Naive thymus-derived CD8-positive, alpha-beta T cell (primary cell): ENCODE data around the gene FNDC4. TPM values are rescaled to one million over a fixed set of nuclear protein-coding genes. Genes with fewer than 3 reads are reported as not detected.
A peak's percentile ranks its signal among the peaks of the same experiment; 100 is the strongest.
"Not testable (repeated sequence)": the region's sequence is repeated elsewhere in the genome, so short reads cannot be mapped to it uniquely, and the experiment has no call there.

Source experiments
- ATAC-seq, 2 donors: fragments of 150-1000 bp; cut with Tn5 transposase in 1 of 2; sonication (Bioruptor Pico), chemical (Tn5 transposase) in 1 of 2; 1 replicate in 1 of 2; 2 replicates in 1 of 2; pipeline ENCODE4 v1.10.0; 2021; ENCODE audit warnings: mild to moderate bottlenecking in 2 of 2, moderate library complexity in 2 of 2
- POLR2A ChIA-PET: fragments of 350-600 bp; sonication (Branson Sonifier 250); formaldehyde crosslinking; loops from one replicate; lab custom pipeline; 2021; ENCODE audit warnings: antibody characterized with exemption; lab: Charles Lee
- DNase-seq, 10 donors: peaks; one replicate each; pipeline versions ENCODE4 v3.0.0 to v3.0.0-alpha.2; 2020 to 2022
- H3K27ac Mint-ChIP-seq, 10 donors: one replicate each; pipeline ENCODE4 v1.8.0; 2020 to 2022; ENCODE audit warnings: mild to moderate bottlenecking in 10 of 10, mixed read lengths in 10 of 10, moderate library complexity in 4 of 10, inconsistent platforms in 1 of 10
- H3K27me3 Mint-ChIP-seq, 5 donors: one replicate each; pipeline ENCODE4 v1.8.0; 2021 to 2022; ENCODE audit warnings: mixed read lengths in 5 of 5
- H3K36me3 Mint-ChIP-seq, 3 donors: one replicate each; pipeline ENCODE4 v1.8.0; 2020 to 2022; ENCODE audit warnings: mixed read lengths in 3 of 3, mild to moderate bottlenecking in 2 of 3, inconsistent platforms in 1 of 3
- H3K4me1 Mint-ChIP-seq, 4 donors: one replicate each; pipeline ENCODE4 v1.8.0; 2021 to 2022; ENCODE audit warnings: mixed read lengths in 4 of 4
- H3K4me3 Mint-ChIP-seq, 10 donors: one replicate each; pipeline ENCODE4 v1.8.0; 2020 to 2022; ENCODE audit warnings: mild to moderate bottlenecking in 10 of 10, mixed read lengths in 10 of 10, moderate library complexity in 6 of 10, inconsistent platforms in 1 of 10
- H3K9me3 Mint-ChIP-seq, 9 donors: one replicate each; pipeline ENCODE4 v1.8.0; 2020 to 2022; ENCODE audit warnings: mixed read lengths in 9 of 9, mild to moderate bottlenecking in 3 of 9, inconsistent platforms in 1 of 9, moderate library complexity in 1 of 9
- polyA plus RNA-seq, 3 donors: library from polyadenylated mRNA; unstranded; fragments of 300-500 nt; fragmentation: Illumina TruSeq; gene quantifications; one replicate each; pipeline ENCODE4 v1.2.3, GENCODE V29; 2021
- total RNA-seq, 8 experiments: library from RNA in 2 of 8; stranded (reverse) in 2 of 8; gene quantifications; one replicate each; pipeline ENCODE4 v1.2.3 and lab custom pipeline; 2021 to 2026

Gene FNDC4, protein sequence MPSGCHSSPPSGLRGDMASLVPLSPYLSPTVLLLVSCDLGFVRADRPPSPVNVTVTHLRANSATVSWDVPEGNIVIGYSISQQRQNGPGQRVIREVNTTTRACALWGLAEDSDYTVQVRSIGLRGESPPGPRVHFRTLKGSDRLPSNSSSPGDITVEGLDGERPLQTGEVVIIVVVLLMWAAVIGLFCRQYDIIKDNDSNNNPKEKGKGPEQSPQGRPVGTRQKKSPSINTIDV
- total RNA-seq (not detected), polyA plus RNA-seq (under 1 TPM in 2 of 3 donors, not detected in 1; 0.09 to 0.15 TPM), total RNA-seq (lab: John Stamatoyannopoulos, UW) (0 to 3.7 (median 0.04) reads per million in 6 experiments)

GRCh38 chr2:27494944-27495554, at the start of gene FNDC4:
Gene FNDC4, minus strand, starts transcription at chr2:27495200. Its CDS starts 521 bp downstream, at chr2:27494679.
- Mint-ChIP-seq H3K27ac (peak within 1 kb of the TSS in 9 of 10 donors; percentile 20 to 90 (median 64)), H3K9me3 (no peaks in the 10 kb centered on the region), H3K27me3 (peaks cover 30 to 65% (median 48%) of the 10 kb centered on the region in 5 donors), H3K36me3 (no peaks in the 10 kb centered on the region), H3K4me1 (peaks cover 7 to 26% (median 18%) of the 10 kb centered on the region in 4 donors), H3K4me3 (peak within 1 kb of the TSS; percentile 71 to 91 (median 78))
- DNase-seq = peak in 6 of 10 donors; percentile 7 to 30 (median 24)
- peak; percentile 70 to 86 for ATAC-seq
- POLR2A ChIA-PET = interaction anchor here (0.6 kb wide), 2 partner anchors 10 to 70 kb away, joined by 4 to 6 read pairs; no protein-coding TSS in a partner anchor

GRCh38 chr2:27544143-27544821, 49.3 kb upstream of the FNDC4 start:
- peaks cover 0 to 2% (median 0%) of the 10 kb centered on the region in 3 donors for H3K36me3 Mint-ChIP-seq
- no peak overlapping the region for H3K27ac Mint-ChIP-seq
- POLR2A ChIA-PET = no interaction called here
- no peak for ATAC-seq
- no peak for DNase-seq
- no peaks in the 10 kb centered on the region for H3K27me3 Mint-ChIP-seq
- peaks cover 0 to 10% (median 4%) of the 10 kb centered on the region in 9 donors for H3K9me3 Mint-ChIP-seq
- H3K4me3 Mint-ChIP-seq = no peak overlapping the region
- no peaks in the 10 kb centered on the region for H3K4me1 Mint-ChIP-seq

- DNase-seq, H3K4me1 Mint-ChIP-seq, H3K27ac Mint-ChIP-seq, POLR2A ChIA-PET, ATAC-seq, H3K36me3 Mint-ChIP-seq, H3K9me3 Mint-ChIP-seq, H3K27me3 Mint-ChIP-seq, H3K4me3 Mint-ChIP-seq: not testable (repeated sequence)
Observed at GRCh38 chr2:27539649-27540048, 44.6 kb upstream of the FNDC4 start.

GRCh38 chr2:27538839-27539450, 43.9 kb upstream of the FNDC4 start:
- H3K27me3 Mint-ChIP-seq, DNase-seq, H3K36me3 Mint-ChIP-seq, H3K4me1 Mint-ChIP-seq, ATAC-seq, POLR2A ChIA-PET, H3K4me3 Mint-ChIP-seq, H3K9me3 Mint-ChIP-seq: not testable (repeated sequence)
- H3K27ac Mint-ChIP-seq = peak overlapping the region in 1 of 10 donors; percentile 31

DNA sequence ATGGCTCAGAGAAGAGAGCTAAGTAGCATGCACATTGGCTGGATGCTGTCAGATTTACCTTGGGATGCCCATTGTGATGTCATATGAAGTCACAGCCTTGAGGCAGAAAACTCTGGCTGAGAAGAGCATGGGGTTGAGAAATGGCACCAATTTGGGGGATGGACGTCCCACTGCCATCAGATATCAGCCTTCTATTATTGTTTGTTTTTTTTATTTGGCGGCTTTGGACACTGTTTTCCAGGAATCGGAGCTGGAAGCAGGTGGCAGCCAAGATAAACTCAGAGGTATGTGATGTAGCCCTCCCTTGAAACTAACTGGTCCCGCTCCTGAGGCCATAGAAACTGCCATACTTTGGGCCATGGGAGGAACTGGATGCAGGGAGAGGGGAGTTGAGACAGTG, 42.3 kb upstream of the FNDC4 start:
- ATAC-seq = no peak
- H3K4me3 Mint-ChIP-seq = no peak overlapping the region
- peak overlapping the region in 1 of 10 donors; percentile 39 for H3K27ac Mint-ChIP-seq
- peaks cover 1 to 12% (median 8%) of the 10 kb centered on the region in 5 donors for H3K27me3 Mint-ChIP-seq
- peaks cover 0 to 4% (median 0%) of the 10 kb centered on the region in 9 donors for H3K9me3 Mint-ChIP-seq
- POLR2A ChIA-PET = no interaction called here
- no peaks in the 10 kb centered on the region for H3K36me3 Mint-ChIP-seq
- H3K4me1 Mint-ChIP-seq = no peaks in the 10 kb centered on the region
- no peak for DNase-seq

DNA sequence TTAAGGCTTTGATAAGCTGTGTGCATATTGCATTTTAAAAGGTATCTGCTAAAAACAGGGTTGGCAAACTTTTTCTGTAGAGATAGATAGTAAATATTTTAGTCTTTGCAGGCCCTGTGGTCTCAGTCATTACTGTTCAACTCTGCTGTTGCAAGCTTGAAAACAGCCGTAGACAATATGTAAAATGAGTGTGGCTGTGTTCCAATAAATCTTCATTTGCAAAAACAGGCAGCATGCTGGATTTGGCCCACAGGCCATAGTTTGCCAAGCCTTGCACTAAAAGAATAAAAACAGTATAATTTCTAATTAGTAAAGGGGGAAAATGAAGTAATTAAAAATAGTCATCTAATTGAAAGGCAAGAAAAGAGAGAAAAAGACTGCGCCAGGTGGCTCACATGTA, 37.0 kb upstream of the FNDC4 start:
- H3K27ac Mint-ChIP-seq = no peak overlapping the region
- no peak for ATAC-seq
- no peaks in the 10 kb centered on the region for H3K4me1 Mint-ChIP-seq
- no peak overlapping the region for H3K4me3 Mint-ChIP-seq
- POLR2A ChIA-PET = no interaction called here
- H3K36me3 Mint-ChIP-seq = no peaks in the 10 kb centered on the region
- DNase-seq = no peak
- no peaks in the 10 kb centered on the region for H3K9me3 Mint-ChIP-seq
- peaks cover 4 to 19% (median 7%) of the 10 kb centered on the region in 5 donors for H3K27me3 Mint-ChIP-seq

GRCh38 chr2:27527182-27527581, 32.2 kb upstream of the FNDC4 start:
- POLR2A ChIA-PET = no interaction called here
- Mint-ChIP-seq H3K36me3 (no peaks in the 10 kb centered on the region), H3K4me1 (no peaks in the 10 kb centered on the region), H3K9me3 (no peaks in the 10 kb centered on the region), H3K27ac (no peak overlapping the region), H3K4me3 (no peak overlapping the region), H3K27me3 (peaks cover 17 to 40% (median 20%) of the 10 kb centered on the region in 5 donors)
- ATAC-seq = no peak
- no peak for DNase-seq

DNA sequence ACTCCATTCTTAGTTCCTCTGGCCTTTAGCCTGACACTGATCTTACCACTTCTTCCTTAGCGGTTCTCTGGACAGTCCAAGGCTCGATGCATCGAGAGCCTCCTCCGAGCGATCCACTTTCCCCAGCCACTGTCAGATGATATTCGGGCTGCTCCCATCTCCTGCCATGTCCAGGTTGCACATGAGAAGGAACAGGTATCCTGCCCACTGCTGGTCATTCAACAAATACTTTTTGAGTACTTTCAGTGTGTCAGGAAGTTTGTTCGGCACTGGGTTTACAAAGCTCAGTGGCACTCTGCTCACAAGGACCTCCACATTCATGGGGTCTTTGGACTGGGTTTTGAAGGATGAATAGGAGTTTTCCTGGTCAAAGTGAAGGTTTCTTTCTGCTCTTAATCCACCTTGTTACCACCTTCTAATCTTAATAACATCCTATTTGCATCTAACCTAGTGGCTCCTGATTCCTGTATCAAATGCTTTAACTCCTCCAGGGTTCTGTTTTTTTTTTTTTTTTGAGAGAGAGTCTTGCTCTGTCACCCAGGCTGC, 27.5 kb upstream of the FNDC4 start:
- DNase-seq (no peak), ATAC-seq (no peak)
- Mint-ChIP-seq H3K4me3 (no peak overlapping the region), H3K9me3 (no peaks in the 10 kb centered on the region), H3K27me3 (peaks cover 20 to 54% (median 24%) of the 10 kb centered on the region in 5 donors), H3K36me3 (peaks cover 0 to 4% (median 0%) of the 10 kb centered on the region in 3 donors), H3K4me1 (no peaks in the 10 kb centered on the region), H3K27ac (no peak overlapping the region)
- POLR2A ChIA-PET = no interaction called here

- H3K9me3 Mint-ChIP-seq = no peaks in the 10 kb centered on the region
- H3K4me3 Mint-ChIP-seq = no peak overlapping the region
- POLR2A ChIA-PET = no interaction called here
- ATAC-seq = no peak
- peak overlapping the region in 1 of 10 donors; percentile 9 for H3K27ac Mint-ChIP-seq
- DNase-seq = no peak
- peaks cover 0 to 4% (median 0%) of the 10 kb centered on the region in 3 donors for H3K36me3 Mint-ChIP-seq
- H3K4me1 Mint-ChIP-seq = no peaks in the 10 kb centered on the region
- H3K27me3 Mint-ChIP-seq = peaks cover 13 to 33% (median 23%) of the 10 kb centered on the region in 5 donors
Observed at GRCh38 chr2:27520316-27520715, 25.3 kb upstream of the FNDC4 start.

DNA sequence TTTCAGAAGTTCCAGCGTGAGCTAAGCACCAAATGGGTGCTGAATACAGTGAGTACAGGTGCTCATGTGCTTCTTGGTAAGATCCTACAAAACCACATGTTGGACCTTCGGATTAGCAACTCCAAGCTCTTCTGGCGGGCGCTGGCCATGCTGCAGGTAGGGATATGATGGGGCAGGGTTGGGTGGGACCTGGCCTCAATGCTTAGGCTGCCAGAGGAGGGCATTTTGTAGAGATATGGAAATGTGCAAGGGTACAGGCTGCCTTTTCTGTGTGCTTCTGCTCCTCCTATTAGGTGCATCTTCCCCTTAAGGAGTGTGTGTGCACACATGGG, 23.7 kb upstream of the FNDC4 start:
- no peak for DNase-seq
- Mint-ChIP-seq H3K9me3 (no peaks in the 10 kb centered on the region), H3K27me3 (peaks cover 6 to 22% (median 14%) of the 10 kb centered on the region in 5 donors), H3K4me1 (no peaks in the 10 kb centered on the region), H3K4me3 (no peak overlapping the region), H3K27ac (no peak overlapping the region), H3K36me3 (peaks cover 0 to 4% (median 0%) of the 10 kb centered on the region in 3 donors)
- ATAC-seq = no peak
- POLR2A ChIA-PET = no interaction called here

- Mint-ChIP-seq H3K4me3 (no peak overlapping the region), H3K9me3 (no peaks in the 10 kb centered on the region), H3K27ac (no peak overlapping the region), H3K27me3 (peaks cover 6 to 22% (median 14%) of the 10 kb centered on the region in 5 donors), H3K36me3 (peaks cover 0 to 4% (median 0%) of the 10 kb centered on the region in 3 donors), H3K4me1 (no peaks in the 10 kb centered on the region)
- DNase-seq = no peak
- ATAC-seq = no peak
- POLR2A ChIA-PET = no interaction called here
Observed at GRCh38 chr2:27518113-27518781, 23.2 kb upstream of the FNDC4 start.

DNA sequence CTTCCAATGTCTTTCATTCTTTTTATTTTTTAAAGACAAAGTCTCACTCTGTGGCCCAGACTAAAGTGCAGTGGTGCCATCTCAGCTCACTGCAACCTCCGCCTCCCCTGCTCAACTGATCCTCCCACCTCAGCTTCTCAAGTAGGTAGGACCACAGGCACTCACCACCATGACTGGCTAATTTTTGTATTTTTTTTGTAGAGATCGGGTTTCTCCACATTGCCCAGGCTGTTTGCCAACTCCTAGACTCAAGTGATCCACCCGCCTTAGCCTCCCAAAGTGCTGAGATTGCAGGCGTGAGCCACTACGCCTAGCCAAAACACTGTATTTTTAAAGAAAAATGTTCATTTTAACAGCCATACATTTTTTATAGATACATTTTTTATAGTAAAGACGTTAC, 14.3 kb upstream of the FNDC4 start:
- H3K27me3 Mint-ChIP-seq = peaks cover 0 to 11% (median 1%) of the 10 kb centered on the region in 5 donors
- H3K27ac Mint-ChIP-seq = no peak overlapping the region
- POLR2A ChIA-PET = interaction anchor here (0.6 kb wide), 1 partner anchor 24 kb away, joined by 3 read pairs; no protein-coding TSS in a partner anchor
- H3K4me1 Mint-ChIP-seq = no peaks in the 10 kb centered on the region
- no peak overlapping the region for H3K4me3 Mint-ChIP-seq
- H3K9me3 Mint-ChIP-seq = no peaks in the 10 kb centered on the region
- no peaks in the 10 kb centered on the region for H3K36me3 Mint-ChIP-seq
- DNase-seq = no peak
- ATAC-seq = no peak
